Activated CD8-positive, alpha-beta memory T cell treated with anti-CD3 and anti-CD28 coated beads for 36 hours (primary cell): ENCODE measurements around the gene LAMB3. TPM values are rescaled to one million over a fixed set of nuclear protein-coding genes. Genes with fewer than 3 reads are reported as not detected.

Experiments used
- CTCF ChIA-PET: fragments of 350-600 bp; sonication (Branson Sonifier 250); formaldehyde crosslinking; loops from one replicate; lab custom pipeline; 2021; ENCODE audit warnings: antibody characterized with exemption; lab: Charles Lee
- POLR2A ChIA-PET: fragments of 350-600 bp; sonication (Branson Sonifier 250); formaldehyde crosslinking; loops from one replicate; lab custom pipeline; 2021; ENCODE audit warnings: antibody characterized with exemption; lab: Charles Lee
- total RNA-seq, 2 experiments: library from RNA; stranded (reverse); gene quantifications; one replicate each; pipeline ENCODE4 v1.2.3, GENCODE V29; 2021

LAMB3 gene
- total RNA-seq, 2 experiments from 2014 or later = 2.4 to 2.7 TPM

DNA sequence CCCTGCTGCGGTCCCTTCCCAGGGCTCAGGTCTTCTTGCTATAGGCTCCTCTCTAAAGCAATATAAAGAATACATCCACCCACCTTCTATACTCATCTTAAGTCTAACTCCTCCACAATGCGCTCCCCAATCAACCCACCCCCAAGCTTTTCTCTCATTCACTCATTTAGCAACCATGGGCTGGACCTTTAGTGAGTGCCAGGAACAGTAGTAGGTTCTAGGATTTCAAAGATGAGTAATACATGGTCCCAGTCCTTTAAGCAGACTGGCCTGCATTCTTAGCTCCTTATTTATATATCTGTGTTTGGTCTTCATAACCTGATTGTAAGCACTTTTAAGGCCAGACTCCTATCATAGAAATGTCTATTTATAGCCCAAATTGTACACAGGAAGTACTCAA, 62.8 kb downstream of the LAMB3 start:
- POLR2A ChIA-PET = no interaction called here
- CTCF ChIA-PET = interaction anchor here (0.6 kb wide), 1 partner anchor 13 kb away, joined by 3 read pairs; no protein-coding TSS in a partner anchor

DNA sequence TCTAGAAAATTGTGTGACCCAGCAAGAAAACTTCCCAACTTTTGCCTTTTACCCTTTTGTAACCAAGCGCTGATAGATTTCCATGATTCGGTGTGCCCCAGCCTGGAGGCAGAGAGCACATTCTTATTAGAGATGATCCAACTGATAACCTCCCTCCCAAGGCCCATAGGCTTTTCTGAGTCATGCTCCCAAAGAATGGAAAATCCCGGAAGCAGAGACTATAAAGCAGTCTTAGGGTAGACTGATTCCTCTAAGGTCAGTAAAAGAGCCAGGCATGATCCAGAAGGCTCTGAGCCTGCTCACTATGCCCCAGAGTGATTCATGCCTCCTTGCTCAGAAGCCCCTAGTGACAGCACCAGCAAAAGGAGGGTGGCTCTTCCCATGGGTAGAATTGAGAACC, 64.4 kb downstream of the LAMB3 start:
- POLR2A ChIA-PET = no interaction called here

DNA sequence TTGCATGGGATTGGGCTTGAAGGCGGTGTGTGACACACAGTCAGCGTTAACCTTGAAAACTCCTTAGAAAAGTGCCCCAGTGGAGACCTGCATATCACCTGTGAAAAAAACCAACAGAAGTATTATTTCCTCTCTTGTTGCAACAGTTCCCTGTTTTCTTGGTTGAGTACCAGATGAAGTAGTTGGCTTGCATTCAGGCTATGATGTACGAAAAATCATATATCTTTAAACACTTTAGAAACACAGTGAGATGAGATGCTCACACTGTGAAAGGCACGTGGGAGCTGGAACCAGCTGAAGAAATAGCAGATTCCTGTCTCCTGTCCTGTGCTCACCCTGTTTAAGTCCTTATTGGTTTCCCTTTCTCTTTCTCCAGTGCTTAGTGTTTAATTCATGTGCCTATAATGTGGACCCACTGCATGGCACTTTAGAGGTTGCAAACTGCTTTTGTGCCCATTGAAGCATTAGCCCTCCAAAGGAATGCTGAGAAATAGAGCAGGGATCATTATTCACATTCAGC, 65.9 kb downstream of the LAMB3 start:
- POLR2A ChIA-PET = no interaction called here
- CTCF ChIA-PET = interaction anchor here (1.2 to 1.4 kb wide), 2 partner anchors 10 to 102 kb away, joined by 4 to 7 read pairs; no protein-coding TSS in a partner anchor

More for the DNA sequence above, 64.4 kb downstream of the LAMB3 start:
- CTCF ChIA-PET = interaction anchor here (0.9 kb wide), 1 partner anchor 8 kb away, joined by 3 read pairs; no protein-coding TSS in a partner anchor

DNA sequence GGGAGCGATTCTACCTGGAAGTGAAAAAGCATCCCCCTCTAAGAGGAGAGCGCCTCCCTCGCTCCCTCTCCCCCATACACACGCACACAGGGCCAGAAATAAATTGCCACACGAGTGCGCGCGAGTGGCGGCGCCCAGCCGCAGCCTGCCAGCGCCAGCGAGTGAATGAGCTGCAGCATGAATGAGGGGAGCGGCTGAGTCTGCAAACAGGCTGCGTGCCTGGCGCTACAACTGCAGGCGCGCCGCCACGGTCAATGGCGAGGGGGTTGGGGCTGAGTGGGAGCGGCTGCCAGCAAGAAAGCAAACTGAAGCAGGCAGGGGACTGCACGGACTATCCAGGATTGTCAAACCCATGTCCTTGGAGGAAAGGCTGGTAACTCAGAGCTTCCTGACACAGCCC, 66.6 kb downstream of the LAMB3 start:
- ChIA-PET CTCF (interaction anchor here (1.2 to 1.4 kb wide), 2 partner anchors 9 to 102 kb away, joined by 4 to 7 read pairs; no protein-coding TSS in a partner anchor), POLR2A (no interaction called here)

DNA sequence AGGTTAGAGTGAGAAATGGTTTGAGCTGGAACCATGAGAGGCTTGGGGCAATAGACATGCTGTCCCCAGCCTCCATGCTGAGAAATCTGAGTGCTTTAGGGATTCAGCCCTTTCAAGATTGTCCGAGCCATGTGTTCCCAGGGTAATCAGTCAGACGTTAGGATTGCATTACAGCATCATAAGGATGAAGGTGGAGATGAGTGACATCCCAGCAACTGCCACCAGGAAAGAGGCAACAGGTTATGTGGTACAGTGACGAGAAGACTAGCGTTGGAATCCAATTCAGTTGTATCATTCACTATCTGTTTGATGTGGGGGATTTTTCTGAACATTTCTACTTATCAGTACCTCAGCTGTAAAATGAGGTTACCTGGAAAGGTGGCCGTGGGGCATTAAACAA, 67.0 kb downstream of the LAMB3 start:
- ChIA-PET POLR2A (no interaction called here), CTCF (interaction anchor here (1.2 to 1.4 kb wide), 2 partner anchors 9 to 103 kb away, joined by 4 to 7 read pairs; no protein-coding TSS in a partner anchor)

DNA sequence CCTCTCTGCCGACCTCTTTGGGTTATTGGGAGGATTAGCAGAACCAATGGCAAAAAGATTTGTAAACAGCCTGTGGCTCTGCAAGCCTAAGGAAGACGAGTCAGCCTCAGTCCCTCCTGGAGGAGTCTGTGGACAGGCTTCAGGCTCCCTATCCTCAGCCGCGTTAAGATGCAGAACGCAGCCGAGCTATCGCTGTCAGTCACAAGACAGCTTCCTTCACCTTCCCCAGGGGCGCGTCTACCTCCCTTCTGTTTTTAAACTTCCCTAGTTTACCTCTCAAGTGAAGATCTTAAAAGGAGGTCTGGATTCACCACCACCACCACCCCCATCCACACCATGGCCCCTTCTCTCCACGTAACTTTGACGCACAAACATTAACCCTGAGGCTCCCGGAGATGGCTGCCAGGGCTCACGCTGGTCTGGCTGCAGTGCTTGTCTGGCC, 68.0 kb downstream of the LAMB3 start:
- POLR2A ChIA-PET = no interaction called here

DNA sequence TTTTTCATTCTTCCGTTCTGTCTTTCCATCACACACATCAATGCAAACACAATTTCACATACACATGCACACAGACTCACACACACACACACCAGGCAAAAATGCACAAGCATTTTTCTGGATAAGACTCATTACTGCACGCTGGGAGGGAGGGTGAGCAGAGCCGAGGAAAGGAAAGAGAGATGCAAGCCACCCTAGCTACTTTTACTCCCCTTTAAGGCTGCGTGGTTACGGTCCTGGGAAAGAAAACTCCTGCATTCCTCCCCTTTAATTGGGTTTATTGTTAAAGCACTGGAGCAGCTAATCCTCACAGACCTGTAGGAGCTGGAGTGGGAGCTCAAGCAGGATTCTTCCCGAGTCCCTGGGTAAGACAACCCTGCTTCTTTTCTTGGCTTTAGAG, 68.8 kb downstream of the LAMB3 start, which contains the start of gene CAMK1G:
TSS of gene CAMK1G (plus strand) at position 307 of the 400 bp plus-strand sequence. CDS start 11,270 bp downstream, outside the sequence.
- ChIA-PET POLR2A (no interaction called here), CTCF (interaction anchor here (1.2 to 1.3 kb wide), 3 partner anchors 14 to 166 kb away, joined by 3 to 4 read pairs (median 3); no protein-coding TSS in a partner anchor)

More for the DNA sequence above, 68.0 kb downstream of the LAMB3 start:
- CTCF ChIA-PET = interaction anchor here (1.2 to 1.3 kb wide), 2 partner anchors 18 to 165 kb away, joined by 3 read pairs; no protein-coding TSS in a partner anchor

DNA sequence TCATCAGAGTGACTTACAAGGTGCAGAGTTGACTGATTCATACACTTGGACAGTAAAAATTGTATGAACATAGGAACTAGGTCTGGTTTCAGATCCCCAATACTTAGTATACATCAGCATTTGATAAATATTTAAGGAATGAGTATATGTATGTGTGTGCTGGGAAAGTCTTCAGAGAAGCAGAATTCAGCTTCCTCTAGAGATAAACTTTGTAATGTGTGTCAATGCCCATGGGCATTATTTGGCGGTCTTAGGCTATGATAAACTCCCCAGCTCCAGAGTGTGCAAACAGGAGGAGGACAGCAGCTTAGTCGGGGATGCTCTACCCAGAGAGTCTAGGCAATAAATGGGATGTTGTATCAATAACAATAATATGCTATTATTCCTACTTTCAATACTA, 71.6 kb downstream of the LAMB3 start:
- POLR2A ChIA-PET = no interaction called here
- CTCF ChIA-PET = no interaction called here

DNA sequence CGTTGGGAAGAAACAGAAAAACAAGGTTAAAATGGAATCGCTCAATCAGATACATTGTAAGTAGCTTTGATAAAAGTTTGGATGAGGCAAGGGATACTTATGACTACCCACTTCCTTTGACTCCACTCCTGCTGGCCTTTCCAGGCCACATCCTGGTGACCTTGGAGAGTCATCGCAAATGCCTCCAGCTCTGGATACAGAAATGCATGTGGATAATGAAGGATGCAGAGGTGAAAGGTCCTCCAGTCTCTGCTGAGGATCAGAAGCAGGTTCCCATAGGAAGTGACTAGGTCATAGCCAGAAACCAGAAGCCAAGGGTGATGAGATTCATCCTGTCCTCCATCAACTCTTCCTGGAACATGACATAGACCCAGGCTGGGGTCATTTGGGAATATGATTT, 74.9 kb downstream of the LAMB3 start:
- CTCF ChIA-PET = interaction anchor here (1.0 to 2.2 kb wide), 15 partner anchors 10 to 171 kb away, joined by 3 to 11 read pairs (median 4); partner anchors contain the start of gene HSD11B1
- POLR2A ChIA-PET = no interaction called here

DNA sequence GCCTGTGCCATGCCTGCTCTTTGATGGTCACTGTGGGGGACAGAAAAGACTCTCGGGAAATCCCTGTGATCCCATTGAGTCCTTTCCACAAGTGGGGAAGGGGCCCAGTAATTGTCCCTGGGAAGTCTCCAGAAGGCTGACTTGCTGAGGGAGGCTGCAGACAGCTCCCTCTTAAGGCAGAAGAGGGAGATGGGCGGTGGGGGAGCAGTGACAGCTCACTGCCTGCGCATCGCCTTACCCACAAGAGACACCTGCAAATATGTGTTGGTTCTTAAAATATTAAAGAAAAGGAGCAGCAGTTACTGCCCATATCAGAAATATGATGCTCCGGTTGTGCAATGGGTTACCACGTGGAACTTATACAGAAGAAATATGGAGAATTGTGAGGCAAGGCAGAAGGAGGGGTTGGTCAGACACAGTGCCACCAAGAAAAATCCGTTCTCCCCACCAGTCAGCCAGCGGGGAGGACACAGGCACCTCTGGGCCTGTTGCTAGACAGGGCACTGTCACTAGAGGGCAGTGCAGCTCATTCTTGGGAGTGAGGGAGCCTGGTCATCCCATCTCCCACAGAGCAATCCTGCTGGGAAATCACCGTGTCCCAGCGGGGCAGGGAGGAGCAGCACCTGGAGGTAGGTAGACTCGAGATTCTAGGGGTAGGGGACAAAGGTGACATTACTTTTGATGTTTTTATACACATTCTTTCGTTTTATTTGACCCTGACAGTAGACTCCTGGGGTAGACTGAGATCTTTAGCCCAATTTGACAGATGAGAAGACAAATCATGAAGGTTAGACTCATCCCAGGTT, 75.6 kb downstream of the LAMB3 start:
- ChIA-PET CTCF (interaction anchor here (0.9 to 2.2 kb wide), 16 partner anchors 9 to 172 kb away, joined by 3 to 11 read pairs (median 4); partner anchors contain the start of gene HSD11B1), POLR2A (no interaction called here)

DNA sequence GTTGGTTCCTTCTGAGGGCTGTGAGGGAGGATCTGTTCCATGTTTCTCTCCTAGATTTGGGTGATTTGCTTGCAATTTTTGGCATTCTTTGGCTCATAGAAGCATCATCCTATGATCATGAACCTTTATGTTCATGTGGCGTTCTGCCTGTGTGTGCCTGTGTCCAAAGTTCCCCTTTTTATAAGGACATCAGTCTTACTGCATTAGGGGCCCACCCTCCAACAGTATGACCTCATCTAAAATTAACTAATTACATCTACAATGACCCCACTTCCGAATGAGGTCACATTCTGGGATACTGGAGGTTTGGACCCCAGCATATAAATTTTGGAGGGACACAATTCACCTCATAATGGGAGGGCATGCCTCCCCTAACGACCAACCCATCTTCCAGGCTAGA, 81.5 kb downstream of the LAMB3 start:
- POLR2A ChIA-PET = interaction anchor here (1.0 kb wide), 1 partner anchor 166 kb away, joined by 3 read pairs; no protein-coding TSS in a partner anchor
- CTCF ChIA-PET = interaction anchor here (1.0 to 2.6 kb wide), 4 partner anchors 11 to 117 kb away, joined by 3 to 13 read pairs (median 4); no protein-coding TSS in a partner anchor

DNA sequence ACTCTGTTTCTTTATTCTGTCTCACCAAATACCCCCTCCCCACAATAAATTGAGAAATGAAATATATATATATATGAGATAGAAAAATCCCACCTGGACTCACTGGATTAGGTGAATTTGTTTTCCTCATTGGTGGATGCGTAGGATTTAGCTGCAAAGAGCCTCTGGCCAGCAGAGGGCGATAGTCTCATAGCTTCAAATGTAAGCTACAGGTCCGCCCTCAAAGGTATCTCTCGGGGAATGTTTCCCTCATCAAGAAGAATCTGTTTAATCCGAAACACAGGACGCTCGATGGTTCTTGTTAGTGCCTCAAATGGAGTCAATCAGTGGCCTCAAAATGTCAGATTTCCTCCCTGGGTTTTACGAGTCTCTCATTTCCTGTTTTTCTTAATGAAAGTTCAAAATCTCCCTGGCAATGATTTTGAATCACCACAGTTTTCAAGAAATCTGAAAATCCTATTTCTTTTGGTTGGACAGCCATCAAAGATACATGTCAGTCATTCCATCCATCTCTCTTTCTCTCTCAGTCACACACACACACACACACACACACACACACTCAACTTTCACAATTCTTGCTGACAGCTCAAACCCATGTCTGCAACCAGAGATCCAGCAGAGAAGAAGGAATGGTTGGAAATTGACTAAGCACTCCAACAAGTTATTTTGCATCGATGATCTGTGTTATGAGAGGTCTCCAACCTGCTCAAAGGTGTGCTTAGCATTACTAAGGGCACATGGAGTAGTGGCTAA, 82.6 kb downstream of the LAMB3 start:
- CTCF ChIA-PET = interaction anchor here (1.0 to 2.6 kb wide), 9 partner anchors 9 to 179 kb away, joined by 3 to 13 read pairs (median 4); no protein-coding TSS in a partner anchor
- POLR2A ChIA-PET = interaction anchor here (1.0 kb wide), 1 partner anchor 167 kb away, joined by 3 read pairs; no protein-coding TSS in a partner anchor

DNA sequence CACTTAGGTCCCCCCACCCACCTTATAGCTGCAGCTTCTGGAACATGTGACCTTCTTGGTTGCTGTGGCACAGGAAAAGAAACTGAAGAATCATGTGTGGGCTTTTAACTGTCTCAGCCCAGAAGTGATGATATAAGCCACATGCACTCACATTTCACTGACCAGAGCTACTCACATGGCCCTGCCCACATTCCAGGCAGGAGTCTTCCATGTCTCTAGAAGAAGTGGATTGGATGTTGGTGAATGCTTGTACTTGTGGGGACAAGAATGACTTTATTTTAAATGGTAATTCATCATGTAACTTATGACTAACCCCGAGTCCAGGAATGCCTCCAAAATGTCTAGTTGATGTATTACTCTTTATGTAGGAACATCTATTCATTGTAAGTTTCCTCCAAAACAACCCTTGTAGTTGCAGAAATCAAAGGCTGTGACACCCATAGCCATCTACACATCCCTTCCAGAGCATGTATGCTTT, 84.5 kb downstream of the LAMB3 start:
- ChIA-PET POLR2A (no interaction called here), CTCF (interaction anchor here (0.5 to 1.7 kb wide), 5 partner anchors 9 to 641 kb away, joined by 3 to 10 read pairs (median 3); no protein-coding TSS in a partner anchor)

DNA sequence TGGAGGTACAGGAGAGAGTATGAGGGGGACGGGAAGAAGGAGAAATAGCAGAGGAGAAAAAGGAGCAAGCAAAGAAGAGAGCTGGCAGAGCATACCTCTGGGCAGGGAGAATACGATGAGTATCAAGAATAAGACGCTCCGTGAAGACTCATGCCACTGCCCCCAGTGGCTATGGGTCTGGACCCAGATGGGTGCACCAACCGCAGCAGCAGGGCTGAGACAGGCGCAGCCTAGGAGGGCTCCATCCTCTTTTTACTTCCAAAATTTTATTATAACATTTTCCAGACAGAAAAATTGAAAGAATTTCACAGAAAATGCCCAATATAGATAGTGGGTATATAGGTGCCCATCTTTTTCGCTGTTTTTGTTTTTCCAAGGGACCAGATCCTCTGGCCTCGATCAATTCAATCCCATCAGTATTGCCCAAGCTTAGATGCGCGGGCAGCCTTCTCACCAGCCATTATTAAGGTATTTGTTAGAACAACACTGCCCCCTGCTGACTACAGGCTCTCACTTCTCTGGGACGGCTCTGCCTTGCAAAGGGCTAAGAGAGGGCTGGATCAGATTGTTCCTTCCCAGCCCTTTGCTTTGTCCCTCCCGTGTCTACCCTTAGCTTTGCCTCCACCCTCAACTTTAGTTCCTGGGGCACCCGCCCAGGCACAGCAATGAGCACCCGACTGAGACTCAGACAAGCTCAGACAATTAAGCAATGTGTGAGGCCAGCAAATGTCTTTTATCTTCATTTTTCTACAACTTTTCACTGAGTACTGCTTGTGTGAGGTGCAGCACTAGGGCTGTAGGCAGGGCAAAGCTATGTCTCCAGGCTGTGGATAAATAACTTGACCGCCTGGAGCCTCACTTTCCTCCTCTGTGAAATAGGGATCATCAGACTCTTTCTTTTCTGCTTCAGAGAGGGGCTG, 86.2 kb downstream of the LAMB3 start:
- CTCF ChIA-PET = interaction anchor here (0.6 to 1.8 kb wide), 14 partner anchors 8 to 760 kb away, joined by 3 to 10 read pairs (median 4); partner anchors contain the start of genes CAMK1G, G0S2 and LAMB3
- POLR2A ChIA-PET = no interaction called here
